ENCODE measurements around the gene FUS.

The FUS gene

GRCh38 chr16:31201582-31202413, 21.9 kb downstream of the FUS start:
- no peak for DNase-seq (ENCODE audit: low read depth in 2 of 2, low spot score in 1 of 2)

- DNase-seq (ENCODE audit: low read depth in 2 of 2, low spot score in 1 of 2), result no peak
These were observed 22.8 kb downstream of the FUS start, which contains the start of gene PYCARD for GRCh38 chr16:31202414-31203375. PYCARD (minus strand) TSS chr16:31202760; CDS start chr16:31202690, 70 bp downstream.

GRCh38 chr16:31204871-31205666, 25.1 kb downstream of the FUS start:
- DNase-seq (ENCODE audit: low read depth in 2 of 2, low spot score in 1 of 2), result no peak

- no peak for DNase-seq (ENCODE audit: low read depth in 2 of 2, low spot score in 1 of 2)
These were observed 26.8 kb downstream of the FUS start for GRCh38 chr16:31206776-31207175.

- DNase-seq (ENCODE audit: low read depth in 2 of 2, low spot score in 1 of 2), result no peak
These were observed 33.4 kb downstream of the FUS start for GRCh38 chr16:31213342-31213741.

- DNase-seq (ENCODE audit: low read depth in 2 of 2, low spot score in 1 of 2), result no peak
These were observed 34.2 kb downstream of the FUS start, which contains the start of gene TRIM72 for GRCh38 chr16:31213877-31214707. TRIM72 (plus strand) TSS chr16:31214119; CDS start chr16:31214739, 620 bp downstream.

- DNase-seq (ENCODE audit: low read depth in 2 of 2, low spot score in 1 of 2), result no peak
These were observed 34.9 kb downstream of the FUS start for GRCh38 chr16:31214708-31215286.

- no peak for DNase-seq (ENCODE audit: low read depth in 2 of 2, low spot score in 1 of 2)
These were observed 35.6 kb downstream of the FUS start for GRCh38 chr16:31215287-31216162.

- no peak for DNase-seq (ENCODE audit: low read depth in 2 of 2, low spot score in 1 of 2)
These were observed 36.6 kb downstream of the FUS start, which contains the start of gene PYDC1 for GRCh38 chr16:31216422-31217135. PYDC1 (minus strand) TSS chr16:31217135; CDS start chr16:31217028, 107 bp downstream.

- no peak for DNase-seq (ENCODE audit: low read depth in 2 of 2, low spot score in 1 of 2)
These were observed 37.2 kb downstream of the FUS start for GRCh38 chr16:31217136-31217530.

GRCh38 chr16:31219154-31219741, 39.3 kb downstream of the FUS start:
- no peak for DNase-seq (ENCODE audit: low read depth in 2 of 2, low spot score in 1 of 2)

- no peak for DNase-seq (ENCODE audit: low read depth in 2 of 2, low spot score in 1 of 2)
These were observed 41.6 kb downstream of the FUS start for GRCh38 chr16:31221357-31222160.

- no peak for DNase-seq (ENCODE audit: low read depth in 2 of 2, low spot score in 1 of 2)
These were observed 43.1 kb downstream of the FUS start for GRCh38 chr16:31223044-31223443.

GRCh38 chr16:31224092-31224955, 44.4 kb downstream of the FUS start:
- no peak for DNase-seq (ENCODE audit: low read depth in 2 of 2, low spot score in 1 of 2)

GRCh38 chr16:31225193-31225592, 45.3 kb downstream of the FUS start:
- DNase-seq (ENCODE audit: low read depth in 2 of 2, low spot score in 1 of 2), result no peak

- no peak for DNase-seq (ENCODE audit: low read depth in 2 of 2, low spot score in 1 of 2)
These were observed 48.3 kb downstream of the FUS start for GRCh38 chr16:31228206-31228605.
